ENCODE results near the gene KLHL4. TPM values are rescaled to one million over a fixed set of nuclear protein-coding genes. Genes with fewer than 3 reads are reported as not detected.

The KLHL4 gene
- total and polyA plus RNA-seq, 2 of the 13 experiments (the other 11 are each of a cell fraction or from before 2014, with no cell fraction given), result 0.15 TPM; not detected in 1

DNA sequence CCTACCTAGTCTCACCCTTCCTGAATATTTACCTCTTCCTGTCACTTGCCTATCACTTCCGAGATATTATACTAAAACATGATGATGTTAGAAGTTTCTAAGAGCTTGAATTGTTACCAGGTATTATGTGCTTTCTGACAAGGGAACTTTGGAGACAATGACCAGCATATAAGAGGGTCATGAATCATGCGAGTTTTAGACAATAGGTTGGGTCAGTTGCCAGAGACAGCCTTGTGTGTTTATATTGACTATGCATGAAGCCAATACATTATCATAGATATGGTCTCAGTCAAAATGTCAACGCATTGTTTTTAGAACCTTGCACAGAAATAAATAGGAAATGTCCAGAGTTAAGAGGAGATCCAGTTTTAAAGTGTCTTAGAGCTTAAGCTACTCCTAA, 116.8 kb downstream of the KLHL4 start (continued):
- TF ChIP-seq PBX2 (CRISPR knock-in tag; IDR thresholded peaks at IDR 0.05), result no peak
- TF ChIP-seq SIN3B (IDR thresholded peaks at IDR 0.05; ENCODE audit: low read length), result no peak
- TF ChIP-seq RELA (CRISPR knock-in tag; IDR thresholded peaks at IDR 0.05), result no peak
- TF ChIP-seq, protein P1, sequence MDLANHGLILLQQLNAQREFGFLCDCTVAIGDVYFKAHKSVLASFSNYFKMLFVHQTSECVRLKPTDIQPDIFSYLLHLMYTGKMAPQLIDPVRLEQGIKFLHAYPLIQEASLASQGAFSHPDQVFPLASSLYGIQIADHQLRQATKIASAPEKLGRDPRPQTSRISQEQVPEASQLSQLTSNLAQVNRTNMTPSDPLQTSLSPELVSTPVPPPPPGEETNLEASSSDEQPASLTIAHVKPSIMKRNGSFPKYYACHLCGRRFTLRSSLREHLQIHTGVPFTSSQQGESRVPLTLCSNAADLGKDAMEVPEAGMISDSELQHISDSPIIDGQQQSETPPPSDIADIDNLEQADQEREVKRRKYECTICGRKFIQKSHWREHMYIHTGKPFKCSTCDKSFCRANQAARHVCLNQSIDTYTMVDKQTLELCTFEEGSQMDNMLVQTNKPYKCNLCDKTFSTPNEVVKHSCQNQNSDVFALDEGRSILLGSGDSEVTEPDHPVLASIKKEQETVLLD (CRISPR knock-in tag; IDR thresholded peaks at IDR 0.05; ENCODE audit: low read depth), result no peak

DNA sequence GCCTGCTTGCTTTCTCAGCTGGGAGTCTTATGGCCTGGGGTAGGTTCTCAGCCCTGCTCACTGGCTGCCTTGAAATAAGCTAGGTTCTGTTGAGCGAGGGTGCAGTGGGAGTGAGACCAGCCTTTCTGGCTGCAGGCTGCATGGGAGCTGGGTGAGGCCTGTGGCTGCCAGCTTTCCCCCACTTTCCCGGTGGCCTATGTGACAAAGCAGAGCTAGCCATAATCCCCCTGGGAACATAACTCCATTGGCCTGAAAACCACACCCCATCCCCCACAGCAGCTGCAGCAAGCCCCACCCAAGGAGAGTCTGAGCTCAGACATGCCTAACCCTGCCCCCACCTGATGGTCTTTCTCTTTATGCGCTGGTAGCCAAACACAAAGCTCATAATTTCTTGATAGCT, 118.9 kb downstream of the KLHL4 start:
- no peak for FAIRE-seq
- H3K4me3 ChIP-seq (replicated peaks in 1 of 3; ENCODE audit: insufficient read depth in 1 of 3, low read depth in 2 of 3, low read length in 3 of 3), result no peak overlapping the region
- no peak overlapping the region for H3K27ac ChIP-seq (ENCODE audit: extremely low read length, insufficient read depth, low read length)
- no CpG with 5 or more reads among the region's 3 CpGs for WGBS (ENCODE audit: low lambda C conversion rate)
- H3K4me2 ChIP-seq (ENCODE audit: low read depth, low read length), result no peak overlapping the region
- in situ Hi-C loops (cut with HindIII; ENCODE audit: extremely low pct_ligation_motif_present, low pct_unique_long_range_greater_than_20kb), result no loop called here
- H3K27me3 ChIP-seq (ENCODE audit: control insufficient read depth in 1 of 2, insufficient read depth in 2 of 2, low read length in 2 of 2), result no peaks in the 10 kb centered on the region
- H3K9ac ChIP-seq (ENCODE audit: insufficient read depth, low read depth, low read length), result no peak overlapping the region
- ChIA-PET CTCF (ENCODE audit: low intra/inter-chr PET ratio, low total read pairs) (no interaction called here), POLR2A (no interaction called here)
- no peaks in the 10 kb centered on the region for H3K36me3 ChIP-seq (replicated peaks in 1 of 2; ENCODE audit: control insufficient read depth in 1 of 2, insufficient read depth in 2 of 2, low read length in 2 of 2)
- no peaks in the 10 kb centered on the region for H3K9me3 ChIP-seq (ENCODE audit: low read length)
- no peak for ATAC-seq
- no peaks in the 10 kb centered on the region for H4K20me1 ChIP-seq (ENCODE audit: insufficient read depth, low read length)
- H3K79me2 ChIP-seq (ENCODE audit: insufficient read depth, low read length), result no peaks in the 10 kb centered on the region
- no peak for DNase-seq (ENCODE audit: low spot score)
- H2AFZ ChIP-seq (ENCODE audit: low read length), result no peak overlapping the region
- BruUV-seq (replicated peaks), result no TSS peak
- intact Hi-C loops (cut with micrococcal nuclease; ENCODE audit: unreplicated experiment), result no loop called here
- H3K4me1 ChIP-seq (ENCODE audit: insufficient read depth, low read length), result no peaks in the 10 kb centered on the region
- TF ChIP-seq FOXJ3 (CRISPR knock-in tag; IDR thresholded peaks at IDR 0.05; ENCODE audit: borderline replicate concordance), result no peak
- no peak for TF ChIP-seq SCMH1 (CRISPR knock-in tag; IDR thresholded peaks at IDR 0.05; ENCODE audit: borderline replicate concordance)
- no peak for TF ChIP-seq CREBL2 (CRISPR knock-in tag; IDR thresholded peaks at IDR 0.05; ENCODE audit: borderline replicate concordance)
- TF ChIP-seq RNF219 (CRISPR knock-in tag; IDR thresholded peaks at IDR 0.05), result no peak
- TF ChIP-seq ZSCAN20 (CRISPR knock-in tag; IDR thresholded peaks at IDR 0.05; ENCODE audit: borderline replicate concordance), result no peak
- TF ChIP-seq SRSF4 (IDR thresholded peaks at IDR 0.05; ENCODE audit: low read depth, low read length, poor library complexity, severe bottlenecking), result no peak
- TF ChIP-seq, protein P2, sequence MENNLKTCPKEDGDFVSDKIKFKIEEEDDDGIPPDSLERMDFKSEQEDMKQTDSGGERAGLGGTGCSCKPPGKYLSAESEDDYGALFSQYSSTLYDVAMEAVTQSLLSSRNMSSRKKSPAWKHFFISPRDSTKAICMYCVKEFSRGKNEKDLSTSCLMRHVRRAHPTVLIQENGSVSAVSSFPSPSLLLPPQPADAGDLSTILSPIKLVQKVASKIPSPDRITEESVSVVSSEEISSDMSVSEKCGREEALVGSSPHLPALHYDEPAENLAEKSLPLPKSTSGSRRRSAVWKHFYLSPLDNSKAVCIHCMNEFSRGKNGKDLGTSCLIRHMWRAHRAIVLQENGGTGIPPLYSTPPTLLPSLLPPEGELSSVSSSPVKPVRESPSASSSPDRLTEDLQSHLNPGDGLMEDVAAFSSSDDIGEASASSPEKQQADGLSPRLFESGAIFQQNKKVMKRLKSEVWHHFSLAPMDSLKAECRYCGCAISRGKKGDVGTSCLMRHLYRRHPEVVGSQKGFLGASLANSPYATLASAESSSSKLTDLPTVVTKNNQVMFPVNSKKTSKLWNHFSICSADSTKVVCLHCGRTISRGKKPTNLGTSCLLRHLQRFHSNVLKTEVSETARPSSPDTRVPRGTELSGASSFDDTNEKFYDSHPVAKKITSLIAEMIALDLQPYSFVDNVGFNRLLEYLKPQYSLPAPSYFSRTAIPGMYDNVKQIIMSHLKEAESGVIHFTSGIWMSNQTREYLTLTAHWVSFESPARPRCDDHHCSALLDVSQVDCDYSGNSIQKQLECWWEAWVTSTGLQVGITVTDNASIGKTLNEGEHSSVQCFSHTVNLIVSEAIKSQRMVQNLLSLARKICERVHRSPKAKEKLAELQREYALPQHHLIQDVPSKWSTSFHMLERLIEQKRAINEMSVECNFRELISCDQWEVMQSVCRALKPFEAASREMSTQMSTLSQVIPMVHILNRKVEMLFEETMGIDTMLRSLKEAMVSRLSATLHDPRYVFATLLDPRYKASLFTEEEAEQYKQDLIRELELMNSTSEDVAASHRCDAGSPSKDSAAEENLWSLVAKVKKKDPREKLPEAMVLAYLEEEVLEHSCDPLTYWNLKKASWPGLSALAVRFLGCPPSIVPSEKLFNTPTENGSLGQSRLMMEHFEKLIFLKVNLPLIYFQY (CRISPR knock-in tag; IDR thresholded peaks at IDR 0.05; ENCODE audit: borderline replicate concordance), result no peak
- TF ChIP-seq CCAR2 (optimal IDR thresholded peaks at IDR 0.05; ENCODE audit: low read depth, low read length), result no peak
- TF ChIP-seq ZNF776 (CRISPR knock-in tag; IDR thresholded peaks at IDR 0.05), result no peak
- TF ChIP-seq ARID2 (CRISPR knock-in tag; IDR thresholded peaks at IDR 0.05; ENCODE audit: borderline replicate concordance), result no peak
- no peak for TF ChIP-seq ZNF543 (CRISPR knock-in tag; IDR thresholded peaks at IDR 0.05)
